T1000 (cell line): ENCODE data around the gene ZNF80.
"Not testable (repeated sequence)": the region's sequence is repeated elsewhere in the genome, so short reads cannot be mapped to it uniquely, and the experiment has no call there.

Source experiments
- DNase-seq: peaks from one replicate; lab custom pipeline; 2025; ENCODE audit warnings: mixed read lengths; lab: John Stamatoyannopoulos, UW

The ZNF80 gene

GRCh38 chr3:114237478-114237877 is at the start of gene ZNF80:
Gene ZNF80, minus strand, starts transcription at chr3:114237578. Its CDS starts 504 bp downstream, at chr3:114237074.
- DNase-seq: not testable (repeated sequence)

DNA sequence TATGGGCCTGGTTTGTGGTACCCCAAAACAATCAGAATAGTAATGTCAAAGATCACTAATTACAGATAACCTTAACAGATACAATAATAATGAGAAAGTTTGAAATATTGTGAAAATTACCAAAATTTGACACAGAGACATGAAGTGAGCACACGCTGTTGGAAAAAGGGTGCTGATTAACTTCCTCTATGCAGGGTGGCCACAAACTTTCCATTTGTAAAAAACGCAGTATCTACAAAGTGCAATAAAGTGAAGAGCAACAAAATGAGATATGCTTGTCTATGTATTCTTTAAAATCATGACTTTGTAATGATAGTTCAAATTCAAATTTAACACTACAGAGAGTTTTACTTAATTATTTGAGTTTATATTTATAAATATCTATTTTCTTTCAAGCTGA is 48.9 kb upstream of the ZNF80 start:
- DNase-seq: no peak

DNA sequence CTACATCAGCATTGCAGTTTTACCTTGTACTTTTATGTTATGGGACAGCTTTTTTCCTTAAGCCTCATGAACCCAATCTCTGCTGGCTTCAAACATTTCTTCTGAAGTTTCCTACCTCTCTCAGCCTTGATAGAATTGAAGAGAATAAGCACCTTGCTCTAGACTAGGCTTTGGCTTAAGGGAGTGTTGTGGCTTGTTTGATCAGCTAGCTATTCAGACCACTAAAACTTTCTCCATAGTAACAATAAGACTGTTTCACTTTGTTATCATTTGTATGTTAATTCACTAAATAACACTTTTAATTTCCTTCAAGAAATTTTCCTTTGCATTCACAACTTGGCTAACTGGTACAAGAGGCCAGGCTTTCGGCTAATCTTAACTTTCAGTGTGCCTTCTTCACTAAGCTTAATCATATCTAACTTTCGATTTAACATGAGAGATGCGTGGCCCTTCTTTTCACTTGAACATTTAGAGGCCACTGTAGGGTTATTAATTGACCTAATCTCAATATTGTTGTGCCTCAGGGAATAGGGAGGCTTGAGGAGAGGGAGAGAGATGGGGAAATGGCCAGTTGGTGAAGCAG is 48.4 kb upstream of the ZNF80 start:
- DNase-seq: no peak

DNA sequence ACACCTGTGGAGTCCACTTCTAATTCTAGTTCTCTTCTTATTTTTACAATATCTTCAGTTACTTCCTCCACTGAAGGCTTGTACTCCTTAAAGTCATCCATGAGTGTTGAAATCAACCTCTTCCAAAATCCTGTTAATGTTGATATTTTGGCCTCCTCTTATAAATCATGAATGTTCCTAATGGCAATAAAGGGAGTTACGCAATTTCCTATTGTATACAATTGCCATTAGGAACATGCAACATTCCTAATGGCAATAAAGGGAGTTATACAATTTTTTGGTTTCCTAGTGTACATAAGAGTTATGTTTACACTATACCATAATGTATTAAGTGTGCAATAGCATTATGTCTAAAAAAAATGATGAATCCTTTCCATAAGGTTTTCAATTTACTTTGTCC is 47.3 kb upstream of the ZNF80 start:
- no peak for DNase-seq

DNA sequence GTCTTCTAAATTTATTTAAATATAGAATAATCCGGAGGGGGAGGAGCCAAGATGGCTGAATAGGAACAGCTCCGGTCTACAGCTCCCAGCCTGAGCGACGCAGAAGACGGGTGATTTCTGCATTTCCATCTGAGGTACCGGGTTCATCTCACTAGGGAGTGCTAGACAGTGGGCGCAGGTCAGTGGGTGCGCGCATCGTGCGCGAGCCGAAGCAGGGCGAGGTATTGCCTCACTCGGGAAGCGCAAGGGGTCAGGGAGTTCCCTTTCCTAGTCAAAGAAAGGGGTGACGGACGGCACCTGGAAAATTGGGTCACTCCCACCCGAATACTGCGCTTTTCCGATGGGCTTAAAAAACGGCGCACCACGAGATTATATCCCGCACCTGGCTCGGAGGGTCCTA is 39.5 kb upstream of the ZNF80 start:
- not testable (repeated sequence) for DNase-seq

- DNase-seq: no peak
Measured at GRCh38 chr3:114274929-114275328, 37.6 kb upstream of the ZNF80 start.

GRCh38 chr3:114272271-114272670 is 34.9 kb upstream of the ZNF80 start:
- DNase-seq: no peak

DNA sequence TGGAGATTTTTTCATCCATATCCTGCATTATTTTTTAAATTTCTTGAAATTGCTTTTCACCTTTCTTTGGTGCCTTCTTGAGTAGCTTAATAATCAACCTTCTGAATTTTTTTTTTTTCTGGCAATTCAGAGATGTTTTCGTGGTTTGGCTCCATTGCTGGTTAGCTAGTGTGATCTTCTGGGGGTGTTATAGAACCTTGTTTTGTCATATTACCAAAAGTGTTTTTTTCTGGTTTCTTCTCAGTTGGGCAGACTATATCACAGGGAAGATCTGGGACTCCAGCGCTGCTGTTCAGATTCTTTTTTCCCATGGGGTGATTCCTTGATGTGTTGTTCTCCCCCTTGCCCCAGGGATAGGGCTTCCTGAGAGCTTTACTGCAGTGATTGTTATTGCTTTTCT is 32.6 kb upstream of the ZNF80 start:
- no peak for DNase-seq

DNA sequence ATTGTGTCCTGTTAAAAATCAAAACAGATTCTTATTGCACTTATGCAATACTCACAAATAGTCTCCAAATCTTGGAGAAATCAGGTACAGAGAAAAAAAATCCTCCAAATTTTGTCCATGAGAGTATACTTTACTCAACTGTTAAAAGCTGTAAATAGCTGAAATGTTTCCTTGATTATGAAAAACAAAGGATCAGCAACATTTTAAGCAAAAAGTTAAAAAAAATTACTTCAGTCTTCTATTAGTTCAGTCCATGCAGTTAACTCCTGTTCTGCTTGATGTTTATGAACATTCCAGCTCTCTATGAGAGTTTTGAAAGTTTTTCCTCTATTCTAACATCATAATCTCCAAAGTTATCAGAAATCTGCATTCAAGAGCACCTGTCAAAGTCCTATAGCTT is 22.8 kb upstream of the ZNF80 start:
- DNase-seq: no peak

- DNase-seq: no peak
Measured at GRCh38 chr3:114259566-114259965, 22.2 kb upstream of the ZNF80 start.

- no peak for DNase-seq
Measured at GRCh38 chr3:114253505-114253904, 16.1 kb upstream of the ZNF80 start.

- no peak for DNase-seq
Measured at GRCh38 chr3:114252954-114253353, 15.6 kb upstream of the ZNF80 start.

DNA sequence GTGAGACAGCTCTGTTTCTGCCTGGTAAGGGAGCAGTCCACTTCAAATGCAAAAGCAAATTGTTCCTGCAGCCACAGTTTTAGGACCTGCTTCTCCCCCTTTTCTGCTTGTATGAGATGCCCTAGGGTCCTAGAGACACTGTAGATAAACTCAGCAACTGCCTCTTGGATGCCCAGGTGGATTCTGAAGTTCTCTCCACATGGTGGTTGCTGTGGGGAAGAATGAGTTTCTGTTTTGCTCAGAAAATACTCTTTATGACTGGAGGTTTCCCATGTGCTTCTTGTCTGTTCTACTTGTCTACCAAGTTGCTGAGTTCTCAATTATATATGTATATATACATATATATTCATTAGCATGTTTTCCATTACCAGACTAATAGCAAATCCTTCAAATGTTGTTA is 5.6 kb upstream of the ZNF80 start:
- DNase-seq: no peak

GRCh38 chr3:114241262-114241661 is 3.9 kb upstream of the ZNF80 start:
- DNase-seq: no peak

- not testable (repeated sequence) for DNase-seq
Measured at GRCh38 chr3:114238146-114238785, 888 bp upstream of the ZNF80 start.

- no peak for DNase-seq
Measured at GRCh38 chr3:114235431-114235830, 1.9 kb downstream of the ZNF80 start.

DNA sequence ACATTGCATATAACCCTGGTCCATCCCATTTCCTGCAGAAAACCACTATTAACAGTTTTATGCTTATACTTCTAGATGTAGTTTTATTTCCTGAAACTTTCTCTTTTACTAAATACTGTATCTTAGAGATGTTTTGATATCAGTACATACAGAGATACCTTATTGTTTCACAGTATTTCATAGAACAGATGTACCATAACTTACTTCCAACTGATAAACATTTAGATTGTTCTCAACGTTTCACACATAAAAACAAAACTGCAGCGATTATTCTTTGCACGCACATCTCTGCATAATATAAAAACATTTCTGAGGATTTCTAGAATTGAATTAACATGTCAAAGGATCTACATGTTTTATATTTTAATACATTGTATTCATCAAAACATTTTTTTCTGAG is 2.6 kb downstream of the ZNF80 start:
- no peak for DNase-seq

- no peak for DNase-seq
Measured at GRCh38 chr3:114231616-114232015, 5.8 kb downstream of the ZNF80 start.

DNA sequence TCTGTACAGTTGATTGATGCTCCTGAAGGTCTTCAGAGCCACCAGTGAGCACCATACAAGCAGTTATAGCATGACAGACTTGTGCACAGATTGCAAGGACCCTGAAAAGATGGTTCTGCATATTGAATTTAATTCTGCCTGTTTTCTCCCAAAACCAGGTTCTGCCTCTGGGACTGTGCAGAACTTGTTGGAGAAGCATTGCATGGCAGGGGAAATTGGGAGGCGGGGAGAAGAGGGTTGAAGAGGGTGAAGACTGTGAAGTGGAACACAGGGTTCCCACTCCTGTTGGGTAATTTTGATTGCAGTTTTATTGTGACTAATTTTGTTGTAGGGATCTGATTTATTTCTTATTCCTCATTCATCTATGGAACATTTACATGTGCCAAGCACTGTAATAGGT is 10.3 kb downstream of the ZNF80 start:
- DNase-seq: no peak

DNA sequence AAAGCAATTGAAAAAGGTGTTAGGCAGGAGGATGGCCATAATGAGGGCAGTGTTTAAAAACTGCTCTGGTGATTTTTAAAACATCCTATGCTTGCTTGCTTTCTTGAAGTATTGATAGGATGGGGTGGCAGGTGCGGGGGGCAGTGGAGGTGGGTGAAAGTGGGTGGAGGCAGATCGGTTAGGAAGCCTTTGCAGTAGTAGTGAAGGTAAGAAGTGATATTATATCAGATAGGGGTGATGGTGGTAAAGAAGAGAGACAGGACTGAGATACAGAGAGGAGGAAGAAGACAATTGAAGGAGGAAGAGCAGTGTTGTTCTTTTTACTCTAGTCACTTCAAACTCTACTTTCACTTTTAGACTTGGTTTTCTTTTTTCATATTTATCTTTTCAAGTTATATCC is 11.1 kb downstream of the ZNF80 start:
- DNase-seq: no peak

- DNase-seq: no peak
Measured at GRCh38 chr3:114223143-114223542, 14.2 kb downstream of the ZNF80 start.

DNA sequence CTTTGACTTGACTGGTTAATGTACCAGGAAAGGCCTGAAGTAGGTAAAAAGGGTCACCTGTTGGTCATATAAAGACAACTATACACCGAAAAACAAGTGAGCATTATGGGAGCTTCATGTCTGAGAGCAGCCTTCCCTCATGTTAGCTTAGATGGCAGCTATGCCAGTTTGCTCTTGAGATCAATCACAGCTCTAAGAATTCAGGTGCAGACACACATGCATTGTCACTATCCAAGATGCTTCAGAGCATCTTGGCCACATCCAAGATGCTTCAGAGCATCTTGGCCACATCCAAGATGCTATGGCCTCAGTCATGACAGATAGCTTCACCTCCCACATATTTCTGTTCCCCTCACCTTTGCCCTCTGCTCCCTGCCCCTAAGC is 15.5 kb downstream of the ZNF80 start:
- no peak for DNase-seq

- no peak for DNase-seq
Measured at GRCh38 chr3:114221165-114221880, 16.1 kb downstream of the ZNF80 start.

DNA sequence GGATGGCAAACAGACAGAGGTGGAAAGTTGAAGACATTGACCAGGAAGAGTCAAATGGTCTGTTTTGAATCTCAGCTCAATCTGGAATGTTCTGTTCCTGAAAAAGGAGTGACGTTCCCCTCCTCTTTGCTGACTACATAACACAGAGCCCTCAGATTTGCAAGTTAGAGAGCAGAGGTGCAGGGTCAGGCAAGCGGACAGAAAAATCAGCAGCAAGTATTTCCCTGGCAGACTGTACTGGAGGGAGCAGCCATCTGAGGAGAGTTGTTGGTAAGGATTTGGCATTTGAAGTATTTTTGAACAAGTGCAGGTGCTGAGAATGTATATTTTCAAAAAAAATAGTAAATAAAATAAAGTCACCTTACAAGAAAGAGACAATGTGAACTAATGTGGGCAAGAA is 17.6 kb downstream of the ZNF80 start:
- DNase-seq: no peak
